Measurements from ENCODE around the gene PRKAG2.
A peak's percentile ranks its signal among the peaks of the same experiment; 100 is the strongest.
"Not testable (repeated sequence)": the region's sequence is repeated elsewhere in the genome, so short reads cannot be mapped to it uniquely, and the experiment has no call there.

Gene PRKAG2

DNA sequence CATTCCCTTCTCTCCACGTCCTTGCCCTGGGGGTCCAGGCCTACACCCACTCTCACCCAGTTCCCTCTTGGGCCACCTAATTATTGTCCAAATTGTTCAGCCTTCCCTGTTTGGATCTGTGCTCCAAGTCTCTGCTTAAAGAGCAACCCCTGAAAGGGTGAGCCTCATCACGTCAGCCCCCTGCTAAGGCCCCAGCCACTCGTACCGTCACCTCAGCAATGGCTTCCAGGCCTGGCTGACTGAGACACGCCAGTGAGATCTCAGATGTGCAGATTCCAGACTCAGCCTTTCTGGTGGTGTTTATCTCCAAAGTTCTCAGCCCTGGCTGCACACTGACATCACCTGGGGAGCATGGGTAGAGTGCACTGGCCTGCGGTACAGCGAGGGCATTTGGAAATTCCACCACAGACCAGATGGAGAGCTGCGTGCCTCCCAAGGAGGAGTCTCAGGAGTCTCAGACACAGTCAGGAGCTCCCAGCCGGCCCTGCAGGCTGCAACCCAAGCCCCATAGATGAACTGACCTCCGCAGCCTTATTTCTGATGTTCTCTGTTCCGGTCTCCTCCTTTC lies 87.5 kb downstream of the PRKAG2 start:
- DNase-seq (ENCODE audit: insufficient read length, low spot score) (no peak), FAIRE-seq (no peak)
- no peak for TF ChIP-seq TAF1 (IDR thresholded peaks at IDR 0.05; ENCODE audit: low read depth, low read length)
- no peak for TF ChIP-seq POLR2A (IDR thresholded peaks at IDR 0.05; ENCODE audit: low read depth, low read length)
- no peak for TF ChIP-seq POU2F2 (IDR thresholded peaks at IDR 0.05; ENCODE audit: low read depth, low read length)
- TF ChIP-seq PAX5 (IDR thresholded peaks at IDR 0.05; ENCODE audit: insufficient read depth, low read length, severe bottlenecking) = no peak
- no peak for TF ChIP-seq POLR2AphosphoS5 (IDR thresholded peaks at IDR 0.05; ENCODE audit: low read depth, low read length)
- TF ChIP-seq SPI1 (IDR thresholded peaks at IDR 0.05; ENCODE audit: low read depth, low read length) = no peak

DNA sequence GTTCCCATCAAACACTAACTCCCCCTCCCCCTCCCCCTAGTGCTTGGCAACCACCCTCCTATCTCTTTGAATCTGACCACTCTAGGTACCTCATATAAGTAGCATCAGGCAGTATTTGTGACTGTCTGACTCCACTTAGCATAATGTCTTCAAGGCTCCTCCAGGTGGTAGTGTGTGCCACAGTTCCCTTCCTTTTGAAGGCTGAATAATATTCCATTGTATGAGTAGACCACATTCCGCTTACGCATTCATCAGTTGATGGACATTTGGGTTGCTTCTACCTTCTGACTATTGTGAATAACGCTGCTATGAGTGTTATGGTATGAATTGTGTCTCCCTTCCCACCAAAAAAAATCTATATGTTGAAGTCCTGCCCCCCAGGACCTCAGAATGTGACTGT lies 89.6 kb downstream of the PRKAG2 start:
- TF ChIP-seq SPI1 (IDR thresholded peaks at IDR 0.05; ENCODE audit: low read depth, low read length) = no peak
- FAIRE-seq = no peak
- no peak for DNase-seq (ENCODE audit: insufficient read length, low spot score)

DNA sequence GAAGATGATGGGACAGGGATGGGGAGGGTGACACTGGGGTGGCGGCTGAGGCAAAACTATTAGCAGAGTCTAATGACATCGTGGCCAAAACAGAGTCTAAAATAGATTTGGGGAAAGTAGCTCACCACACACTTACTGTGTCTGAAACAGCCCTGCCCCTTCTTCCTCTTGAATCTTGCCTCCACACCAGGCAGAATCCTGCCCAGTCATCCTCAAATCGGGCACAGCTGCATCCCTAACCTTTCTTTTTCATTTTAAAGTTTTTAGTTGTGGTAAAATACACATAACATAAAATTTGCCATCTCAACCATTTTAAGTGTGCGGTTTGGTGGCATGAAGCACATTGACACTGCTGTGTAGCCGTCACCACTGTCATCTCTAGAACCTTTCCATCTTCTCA lies 90.0 kb downstream of the PRKAG2 start:
- DNase-seq (ENCODE audit: insufficient read length, low spot score) = no peak
- FAIRE-seq = no peak

DNA sequence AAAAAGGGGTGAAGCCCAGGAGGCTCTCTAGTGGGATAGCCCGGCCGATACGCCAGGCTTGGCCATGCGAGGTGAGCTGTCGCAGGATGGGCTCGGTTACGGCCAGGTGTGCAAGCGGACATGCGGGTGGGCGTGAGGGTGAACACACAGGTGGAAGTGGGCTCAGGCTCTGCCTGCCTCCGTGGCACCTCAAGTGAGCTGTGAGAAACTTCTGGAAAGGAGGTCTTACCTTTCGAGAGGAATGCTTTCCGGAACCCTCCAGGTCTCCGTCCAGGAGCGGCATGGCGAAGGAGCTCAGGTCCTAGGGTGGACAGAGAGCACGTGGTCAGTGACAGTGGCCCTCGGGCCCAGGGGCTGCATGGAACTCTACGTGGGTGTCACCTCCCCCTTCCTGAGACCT lies 90.7 kb downstream of the PRKAG2 start:
- TF ChIP-seq POLR2A (IDR thresholded peaks at IDR 0.05; ENCODE audit: low read depth, low read length) (no peak), TAF1 (IDR thresholded peaks at IDR 0.05; ENCODE audit: low read depth, low read length) (no peak), PAX5 (IDR thresholded peaks at IDR 0.05; ENCODE audit: insufficient read depth, low read length, severe bottlenecking) (no peak), POLR2AphosphoS5 (IDR thresholded peaks at IDR 0.05; ENCODE audit: low read depth, low read length) (no peak), POU2F2 (IDR thresholded peaks at IDR 0.05; ENCODE audit: low read depth, low read length) (no peak), SPI1 (IDR thresholded peaks at IDR 0.05; ENCODE audit: low read depth, low read length) (no peak)
- no peak for FAIRE-seq

More for the DNA sequence above, 90.0 kb downstream of the PRKAG2 start:
- no peak for TF ChIP-seq SPI1 (IDR thresholded peaks at IDR 0.05; ENCODE audit: low read depth, low read length)
- TF ChIP-seq PAX5 (IDR thresholded peaks at IDR 0.05; ENCODE audit: insufficient read depth, low read length, severe bottlenecking) = no peak
- TF ChIP-seq POLR2A (IDR thresholded peaks at IDR 0.05; ENCODE audit: low read depth, low read length) = no peak
- no peak for TF ChIP-seq POU2F2 (IDR thresholded peaks at IDR 0.05; ENCODE audit: low read depth, low read length)
- no peak for TF ChIP-seq POLR2AphosphoS5 (IDR thresholded peaks at IDR 0.05; ENCODE audit: low read depth, low read length)
- no peak for TF ChIP-seq TAF1 (IDR thresholded peaks at IDR 0.05; ENCODE audit: low read depth, low read length)

DNA sequence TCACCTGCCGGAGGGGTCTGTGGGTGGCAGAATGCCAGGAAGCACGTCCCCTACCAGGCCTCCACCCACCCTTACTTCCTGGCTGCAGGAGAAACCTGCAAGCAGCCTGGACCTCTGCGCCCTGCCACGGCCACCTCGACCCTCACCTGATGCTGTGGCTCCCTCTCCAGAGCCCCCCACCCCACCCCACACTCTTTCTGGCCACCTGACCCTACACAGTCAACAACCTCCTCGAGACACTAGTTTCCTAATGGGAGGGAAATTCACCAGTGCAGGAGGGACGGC lies 91.3 kb downstream of the PRKAG2 start:
- FAIRE-seq (no peak), DNase-seq (ENCODE audit: insufficient read length, low spot score) (no peak)
- TF ChIP-seq POLR2A (IDR thresholded peaks at IDR 0.05; ENCODE audit: low read depth, low read length) (no peak), POLR2AphosphoS5 (IDR thresholded peaks at IDR 0.05; ENCODE audit: low read depth, low read length) (no peak), POU2F2 (IDR thresholded peaks at IDR 0.05; ENCODE audit: low read depth, low read length) (no peak), TAF1 (IDR thresholded peaks at IDR 0.05; ENCODE audit: low read depth, low read length) (no peak), SPI1 (IDR thresholded peaks at IDR 0.05; ENCODE audit: low read depth, low read length) (no peak), PAX5 (IDR thresholded peaks at IDR 0.05; ENCODE audit: insufficient read depth, low read length, severe bottlenecking) (no peak)

More for the DNA sequence above, 90.7 kb downstream of the PRKAG2 start:
- no peak for DNase-seq (ENCODE audit: insufficient read length, low spot score)

DNA sequence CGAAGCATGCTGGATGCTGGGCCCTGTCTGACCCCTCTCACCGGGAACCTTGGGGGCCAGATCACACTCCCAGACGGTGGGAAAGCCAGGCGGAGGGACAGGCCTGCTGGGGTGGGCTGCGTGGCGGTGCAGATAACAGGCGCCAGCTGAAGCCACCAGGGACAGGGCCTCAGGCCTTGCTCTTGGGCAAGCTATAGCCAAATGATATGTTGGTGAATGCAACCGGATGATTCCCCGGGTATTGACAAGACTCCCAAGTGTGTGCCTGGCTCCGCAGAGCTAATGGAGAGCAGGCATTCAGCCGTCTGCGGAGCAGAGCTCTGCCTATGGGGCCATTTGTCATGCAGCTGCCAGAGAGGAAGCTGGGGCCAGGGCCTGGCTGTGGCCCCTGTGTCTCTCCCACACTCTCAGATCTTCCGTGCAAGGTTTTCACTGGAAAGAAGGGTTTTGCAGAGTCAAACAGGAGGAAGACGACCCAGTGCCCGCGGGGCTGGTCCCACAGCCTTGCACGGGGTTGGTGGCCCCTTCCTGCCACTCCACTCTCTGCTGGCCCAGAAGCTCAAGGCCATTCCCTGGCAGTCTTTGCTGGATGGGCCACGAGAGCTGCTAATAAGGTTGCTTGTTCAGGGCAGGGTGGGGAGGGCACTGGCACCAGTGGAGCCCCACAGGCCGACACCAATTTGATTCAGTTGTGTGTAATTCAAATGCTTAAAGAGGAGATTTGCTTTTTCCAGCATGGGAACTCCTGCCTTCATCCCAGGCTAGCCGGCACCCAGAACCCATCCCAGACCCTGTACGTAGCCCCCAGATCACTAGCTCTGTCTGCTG lies 91.8 kb downstream of the PRKAG2 start:
- TF ChIP-seq POU2F2 (IDR thresholded peaks at IDR 0.05; ENCODE audit: low read depth, low read length) (no peak), PAX5 (IDR thresholded peaks at IDR 0.05; ENCODE audit: insufficient read depth, low read length, severe bottlenecking) (no peak), SPI1 (IDR thresholded peaks at IDR 0.05; ENCODE audit: low read depth, low read length) (no peak), POLR2A (IDR thresholded peaks at IDR 0.05; ENCODE audit: low read depth, low read length) (no peak), POLR2AphosphoS5 (IDR thresholded peaks at IDR 0.05; ENCODE audit: low read depth, low read length) (no peak), TAF1 (IDR thresholded peaks at IDR 0.05; ENCODE audit: low read depth, low read length) (no peak)
- FAIRE-seq (no peak), DNase-seq (ENCODE audit: insufficient read length, low spot score) (no peak)

DNA sequence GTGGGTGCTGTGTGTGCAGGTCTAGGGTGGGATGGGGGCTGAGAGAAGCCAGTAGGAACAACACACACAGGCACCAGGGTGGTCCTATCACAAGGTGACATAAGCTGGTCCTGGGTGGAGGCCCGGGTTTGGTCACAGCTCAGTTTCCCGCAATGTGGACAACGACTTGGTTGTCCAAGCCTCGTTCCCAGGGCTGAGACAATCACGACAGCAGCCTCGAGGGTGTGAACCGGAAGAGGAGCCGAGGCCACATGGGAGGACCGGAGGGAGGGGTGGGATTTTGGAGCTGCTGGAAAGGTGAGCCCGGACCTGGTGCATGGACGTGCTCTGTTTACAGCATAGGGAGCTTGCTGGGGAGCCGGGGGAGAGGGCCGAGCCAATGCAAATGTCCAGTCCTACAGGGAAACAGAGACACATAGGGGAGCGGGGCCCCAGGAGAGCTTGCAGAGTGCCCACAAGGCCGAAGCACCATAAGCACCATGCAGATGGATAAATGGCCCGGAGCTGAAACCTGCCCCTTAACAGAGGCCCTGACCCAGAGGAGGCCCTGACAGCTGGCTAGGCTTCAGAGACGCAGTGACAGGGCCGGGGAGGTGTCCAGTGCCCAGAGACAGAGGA lies 92.8 kb downstream of the PRKAG2 start:
- FAIRE-seq = no peak
- TF ChIP-seq POU2F2 (IDR thresholded peaks at IDR 0.05; ENCODE audit: low read depth, low read length) = no peak
- TF ChIP-seq TAF1 (IDR thresholded peaks at IDR 0.05; ENCODE audit: low read depth, low read length) = no peak
- no peak for TF ChIP-seq PAX5 (IDR thresholded peaks at IDR 0.05; ENCODE audit: insufficient read depth, low read length, severe bottlenecking)
- no peak for TF ChIP-seq POLR2AphosphoS5 (IDR thresholded peaks at IDR 0.05; ENCODE audit: low read depth, low read length)
- TF ChIP-seq POLR2A (IDR thresholded peaks at IDR 0.05; ENCODE audit: low read depth, low read length) = no peak
- no peak for TF ChIP-seq SPI1 (IDR thresholded peaks at IDR 0.05; ENCODE audit: low read depth, low read length)
- DNase-seq (ENCODE audit: insufficient read length, low spot score) = no peak

DNA sequence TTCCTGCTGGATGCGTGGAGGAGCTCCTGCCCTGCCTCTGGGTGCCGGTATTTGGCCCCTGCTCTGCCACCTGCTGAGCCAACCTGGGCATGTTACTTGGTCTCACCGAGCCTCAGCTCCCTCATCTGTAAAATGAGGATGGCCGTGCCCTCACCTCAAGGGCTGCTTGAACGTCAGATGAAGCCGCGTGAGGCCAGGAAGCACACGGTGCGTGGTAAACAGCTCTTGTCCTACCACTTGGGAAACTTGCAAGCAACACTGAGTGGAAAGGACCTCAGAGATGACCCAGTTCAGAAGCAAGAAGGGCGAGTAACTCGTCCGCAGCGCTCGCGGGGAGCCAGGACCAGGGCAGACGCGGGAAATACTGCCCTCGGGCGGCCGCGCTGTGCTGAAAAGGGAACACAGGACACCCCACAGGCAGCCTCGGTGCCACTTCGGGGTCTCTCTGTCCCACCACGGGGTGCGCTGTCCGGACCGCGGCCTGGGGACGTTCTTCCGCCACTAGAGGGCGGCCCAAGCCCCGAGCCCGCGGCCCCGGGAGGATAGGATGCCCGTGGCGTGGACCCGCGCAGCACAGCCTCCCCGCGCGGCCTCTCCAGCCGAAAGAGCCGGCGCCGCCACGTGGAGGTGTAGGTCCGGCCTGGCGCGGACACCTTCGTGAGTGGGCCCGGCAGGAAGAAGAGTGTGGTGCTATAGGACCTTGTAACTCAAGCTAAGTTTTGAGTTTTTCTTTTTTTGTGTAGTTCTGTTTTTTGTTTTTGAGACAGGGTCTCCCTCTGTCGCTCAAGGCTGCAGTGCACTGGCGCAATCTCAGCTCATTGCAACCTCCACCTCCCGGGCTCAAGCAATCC lies 94.1 kb downstream of the PRKAG2 start:
- FAIRE-seq (peak; percentile 66), DNase-seq (ENCODE audit: insufficient read length, low spot score) (peak; percentile 91)
- no peak for TF ChIP-seq POLR2AphosphoS5 (IDR thresholded peaks at IDR 0.05; ENCODE audit: low read depth, low read length)
- no peak for TF ChIP-seq POU2F2 (IDR thresholded peaks at IDR 0.05; ENCODE audit: low read depth, low read length)
- no peak for TF ChIP-seq TAF1 (IDR thresholded peaks at IDR 0.05; ENCODE audit: low read depth, low read length)
- TF ChIP-seq POLR2A (IDR thresholded peaks at IDR 0.05; ENCODE audit: low read depth, low read length) = no peak
- TF ChIP-seq SPI1 (IDR thresholded peaks at IDR 0.05; ENCODE audit: low read depth, low read length) = no peak
- no peak for TF ChIP-seq PAX5 (IDR thresholded peaks at IDR 0.05; ENCODE audit: insufficient read depth, low read length, severe bottlenecking)

DNA sequence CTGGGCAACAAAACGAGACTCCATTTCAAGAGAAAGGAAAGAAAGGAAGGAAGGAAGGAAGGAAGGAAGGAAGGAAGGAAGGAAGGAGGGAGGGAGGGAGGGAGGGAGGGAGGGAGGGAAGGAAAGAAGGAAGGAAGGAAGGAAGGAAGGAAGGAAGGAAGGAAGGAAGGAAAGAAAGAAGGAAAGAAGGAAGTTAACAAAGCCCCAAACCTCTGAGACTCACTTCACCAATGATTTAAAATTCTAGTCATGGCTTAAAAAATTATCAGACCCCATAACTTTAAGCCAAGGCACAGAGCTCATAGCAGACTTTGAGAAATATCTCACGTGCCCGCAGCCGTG lies 94.7 kb downstream of the PRKAG2 start:
- not testable (repeated sequence) for DNase-seq (ENCODE audit: insufficient read length, low spot score); FAIRE-seq

All from GM12891 (cell line).